Smooth muscle cell (in vitro differentiated cells): ENCODE results near the gene ZNF620. TPM values are rescaled to one million over a fixed set of nuclear protein-coding genes. Genes with fewer than 3 reads are reported as not detected.
A peak's percentile ranks its signal among the peaks of the same experiment; 100 is the strongest.

ENCODE experiments used
- DNase-seq: peaks from one replicate; lab custom pipeline; 2025; ENCODE audit not compliant: unreplicated experiment; lab: John Stamatoyannopoulos, UW
- H2AFZ ChIP-seq: fragments of 200-600 bp; sonication (generic); 2 replicates; pipeline ENCODE4 v1.6.0; 2016; ENCODE audit warnings: antibody characterized with exemption, low read depth, mild to moderate bottlenecking
- H3F3A ChIP-seq: fragments of 200-600 bp; sonication (generic); 2 replicates; pipeline ENCODE4 v1.6.0; 2017; ENCODE audit warnings: antibody characterized with exemption, low read depth
- H3K27ac ChIP-seq: fragments of 200-600 bp; sonication (generic); 2 replicates; pipeline ENCODE4 v1.5.1; 2016; ENCODE audit warnings: low read depth, mild to moderate bottlenecking
- H3K27me3 ChIP-seq: fragments of 200-600 bp; sonication (generic); 2 replicates; pipeline ENCODE4 v1.6.1; 2016; ENCODE audit warnings: low read depth, mild to moderate bottlenecking
- H3K36me3 ChIP-seq: fragments of 200-600 bp; sonication (generic); 2 replicates; pipeline ENCODE4 v1.5.1; 2016; ENCODE audit warnings: low read depth
- H3K4me1 ChIP-seq: fragments of 200-600 bp; sonication (generic); 2 replicates; pipeline ENCODE4 v1.5.1; 2016; ENCODE audit warnings: low read depth
- H3K4me2 ChIP-seq: fragments of 200-600 bp; sonication (generic); 2 replicates; pipeline ENCODE4 v1.6.0; 2016; ENCODE audit warnings: mild to moderate bottlenecking
- H3K4me3 ChIP-seq: fragments of 200-600 bp; sonication (generic); 2 replicates; pipeline ENCODE4 v1.5.1; 2016; ENCODE audit warnings: mild to moderate bottlenecking
- H3K79me2 ChIP-seq: fragments of 200-600 bp; sonication (generic); 2 replicates; pipeline ENCODE4 v1.6.0; 2016; ENCODE audit warnings: low read depth, mild to moderate bottlenecking
- H3K9ac ChIP-seq: fragments of 200-600 bp; sonication (generic); 2 replicates; pipeline ENCODE4 v1.6.0; 2016; ENCODE audit warnings: low read depth
- H3K9me3 ChIP-seq: fragments of 200-600 bp; sonication (generic); replicated peaks from 2 replicates; pipeline ENCODE4 v1.5.1; 2016; ENCODE audit warnings: low read depth
- H4K20me1 ChIP-seq: fragments of 200-600 bp; sonication (generic); 2 replicates; pipeline ENCODE4 v1.6.0; 2016; ENCODE audit warnings: low read depth
- WGBS: methylation state at CpG from one replicate; pipeline ENCODE4 v1.1.7; 2016; ENCODE audit warnings: low lambda C conversion rate; 5-methylcytosine and 5-hydroxymethylcytosine counted together
- polyA plus RNA-seq: library from polyadenylated mRNA; unstranded; fragments of >200 nt; fragmentation: Nextera tagmentation; extraction: Ambion mirVana; gene quantifications from 2 replicates; pipeline ENCODE4 v1.2.1, GENCODE V29; 2016
- total RNA-seq: library from RNA; depleted of rRNA; stranded (reverse); fragments of >200 nt; gene quantifications from 2 replicates; pipeline ENCODE4 v1.2.3, GENCODE V29; 2014
- TF ChIP-seq, protein P1 (sequence below): fragments of 200-600 bp; sonication (generic); IDR thresholded peaks from 2 replicates; pipeline ENCODE4 v1.5.1; 2017; ENCODE audit warnings: borderline replicate concordance, mild to moderate bottlenecking, antibody characterized with exemption; ENCODE audit not compliant: insufficient read depth, poor library complexity, severe bottlenecking

The ZNF620 gene
- total and polyA plus RNA-seq, 2 experiments from 2014 or later, result 0.58 to 0.63 TPM

DNA sequence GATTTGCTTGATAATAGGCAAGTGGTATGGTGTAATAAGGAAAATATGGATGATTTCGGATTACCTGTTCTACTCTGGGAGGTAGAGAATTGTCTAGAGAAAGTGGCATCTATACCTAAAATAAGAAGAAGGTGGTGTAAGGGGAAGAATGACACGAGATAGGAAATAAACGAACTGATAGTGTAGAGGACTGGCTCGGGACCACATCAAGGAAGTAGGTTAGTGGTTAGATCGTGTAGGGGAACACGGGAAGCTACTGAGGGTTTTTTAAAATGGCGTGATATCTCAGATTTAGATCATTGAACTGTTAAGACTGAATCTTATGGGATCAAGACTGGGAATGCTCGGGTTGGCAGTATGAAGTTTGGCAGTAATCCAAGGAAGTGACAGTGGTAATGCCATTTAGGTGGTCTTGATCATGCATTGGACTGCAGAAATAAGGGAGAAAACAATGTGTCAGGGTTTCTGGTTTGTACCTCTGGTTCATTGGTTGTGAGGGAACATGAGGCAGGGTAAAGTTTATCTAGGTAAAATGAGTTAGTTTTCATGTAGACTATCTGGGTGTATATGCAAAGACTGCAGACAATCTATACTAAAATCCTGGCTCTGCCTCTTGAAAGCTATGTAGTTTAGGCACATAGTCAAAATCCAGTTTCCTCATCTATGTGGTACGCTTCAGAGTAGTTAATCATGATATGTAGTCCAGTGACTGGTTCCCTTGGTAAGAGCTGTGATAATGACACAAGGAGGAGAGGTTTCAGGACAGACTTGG is 41.3 kb upstream of the ZNF620 start:
- Histone ChIP-seq H3K9ac (no peak overlapping the region), H3K36me3 (no peaks in the 10 kb centered on the region), H3K9me3 (no peaks in the 10 kb centered on the region), H2AFZ (no peak overlapping the region), H3K79me2 (no peaks in the 10 kb centered on the region), H3F3A (peaks cover 34% of the 10 kb centered on the region), H3K27ac (no peak overlapping the region), H3K4me2 (no peak overlapping the region), H4K20me1 (peaks cover 26% of the 10 kb centered on the region), H3K27me3 (no peaks in the 10 kb centered on the region), H3K4me1 (no peaks in the 10 kb centered on the region), H3K4me3 (no peak overlapping the region)
- TF ChIP-seq, protein P1, sequence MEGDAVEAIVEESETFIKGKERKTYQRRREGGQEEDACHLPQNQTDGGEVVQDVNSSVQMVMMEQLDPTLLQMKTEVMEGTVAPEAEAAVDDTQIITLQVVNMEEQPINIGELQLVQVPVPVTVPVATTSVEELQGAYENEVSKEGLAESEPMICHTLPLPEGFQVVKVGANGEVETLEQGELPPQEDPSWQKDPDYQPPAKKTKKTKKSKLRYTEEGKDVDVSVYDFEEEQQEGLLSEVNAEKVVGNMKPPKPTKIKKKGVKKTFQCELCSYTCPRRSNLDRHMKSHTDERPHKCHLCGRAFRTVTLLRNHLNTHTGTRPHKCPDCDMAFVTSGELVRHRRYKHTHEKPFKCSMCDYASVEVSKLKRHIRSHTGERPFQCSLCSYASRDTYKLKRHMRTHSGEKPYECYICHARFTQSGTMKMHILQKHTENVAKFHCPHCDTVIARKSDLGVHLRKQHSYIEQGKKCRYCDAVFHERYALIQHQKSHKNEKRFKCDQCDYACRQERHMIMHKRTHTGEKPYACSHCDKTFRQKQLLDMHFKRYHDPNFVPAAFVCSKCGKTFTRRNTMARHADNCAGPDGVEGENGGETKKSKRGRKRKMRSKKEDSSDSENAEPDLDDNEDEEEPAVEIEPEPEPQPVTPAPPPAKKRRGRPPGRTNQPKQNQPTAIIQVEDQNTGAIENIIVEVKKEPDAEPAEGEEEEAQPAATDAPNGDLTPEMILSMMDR, result no peak
- DNase-seq, result no peak
- WGBS, result 83% methylated on average over 9 of the region's 9 CpGs

GRCh38 chr3:40465111-40465407 is 40.8 kb upstream of the ZNF620 start:
- H4K20me1 ChIP-seq, result peaks cover 21% of the 10 kb centered on the region
- H3K79me2 ChIP-seq, result no peaks in the 10 kb centered on the region
- 87% methylated on average over 4 of the region's 4 CpGs for WGBS
- no peak overlapping the region for H3K4me3 ChIP-seq
- DNase-seq, result no peak
- TF ChIP-seq, protein P1, result no peak
- no peaks in the 10 kb centered on the region for H3K36me3 ChIP-seq
- H3K9ac ChIP-seq, result no peak overlapping the region
- no peak overlapping the region for H3K4me2 ChIP-seq
- no peak overlapping the region for H2AFZ ChIP-seq
- peak overlapping the region; percentile 1 for H3K27ac ChIP-seq
- H3F3A ChIP-seq, result peaks cover 34% of the 10 kb centered on the region
- H3K27me3 ChIP-seq, result no peaks in the 10 kb centered on the region
- no peaks in the 10 kb centered on the region for H3K9me3 ChIP-seq
- no peaks in the 10 kb centered on the region for H3K4me1 ChIP-seq

DNA sequence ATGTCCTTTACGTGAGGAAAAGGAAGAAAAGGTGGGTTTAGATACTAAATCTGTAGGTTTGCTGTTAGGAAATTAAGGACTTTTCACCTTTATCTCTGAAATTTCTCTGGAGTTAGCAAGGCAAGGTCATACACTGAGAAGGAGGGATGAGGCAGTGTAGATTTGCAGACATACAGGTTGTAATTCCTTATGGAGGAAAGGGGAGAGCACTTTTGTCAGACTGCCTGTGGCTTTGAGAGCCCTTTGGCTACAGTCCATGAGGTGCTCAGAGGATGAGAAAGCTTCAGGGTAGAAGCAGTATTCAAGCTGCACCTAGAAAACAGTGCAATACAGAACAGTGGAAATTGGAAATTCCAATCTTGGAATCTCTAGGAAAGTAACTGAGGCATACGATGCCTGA is 40.4 kb upstream of the ZNF620 start:
- WGBS, result 85% methylated on average over 2 of the region's 2 CpGs
- no peaks in the 10 kb centered on the region for H3K36me3 ChIP-seq
- peaks cover 17% of the 10 kb centered on the region for H4K20me1 ChIP-seq
- H3K9ac ChIP-seq, result no peak overlapping the region
- peaks cover 31% of the 10 kb centered on the region for H3F3A ChIP-seq
- no peaks in the 10 kb centered on the region for H3K79me2 ChIP-seq
- H2AFZ ChIP-seq, result no peak overlapping the region
- peak overlapping the region; percentile 1 for H3K27ac ChIP-seq
- no peak for DNase-seq
- H3K4me3 ChIP-seq, result no peak overlapping the region
- H3K4me2 ChIP-seq, result no peak overlapping the region
- H3K27me3 ChIP-seq, result no peaks in the 10 kb centered on the region
- no peaks in the 10 kb centered on the region for H3K4me1 ChIP-seq
- no peaks in the 10 kb centered on the region for H3K9me3 ChIP-seq
- TF ChIP-seq, protein P1, result no peak

DNA sequence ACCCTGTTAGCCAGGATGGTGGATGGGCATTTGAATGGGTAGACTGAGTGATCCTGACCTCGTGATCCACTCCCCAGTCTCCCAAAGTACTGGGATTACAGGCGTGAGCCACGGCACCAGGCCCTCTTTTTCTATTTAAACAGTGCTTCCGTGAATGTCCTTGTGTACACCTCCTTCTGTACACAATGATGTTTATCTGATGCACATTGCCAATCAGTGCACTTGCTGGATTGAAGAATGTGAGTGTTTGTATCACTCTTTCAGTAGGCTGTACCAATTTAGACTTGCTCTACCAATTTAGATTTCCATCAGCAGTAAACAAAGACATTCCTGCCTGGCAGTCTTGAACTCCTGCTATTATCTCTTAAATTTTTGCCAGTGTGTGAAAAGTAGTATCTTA is 37.8 kb upstream of the ZNF620 start:
- H3K27ac ChIP-seq, result no peak overlapping the region
- no peak overlapping the region for H3K9ac ChIP-seq
- H3K27me3 ChIP-seq, result no peaks in the 10 kb centered on the region
- no peak overlapping the region for H3K4me2 ChIP-seq
- TF ChIP-seq, protein P1, result no peak
- no peak overlapping the region for H3K4me3 ChIP-seq
- peaks cover 20% of the 10 kb centered on the region for H3F3A ChIP-seq
- no peaks in the 10 kb centered on the region for H3K9me3 ChIP-seq
- H4K20me1 ChIP-seq, result peaks cover 5% of the 10 kb centered on the region
- H3K4me1 ChIP-seq, result no peaks in the 10 kb centered on the region
- no peak for DNase-seq
- 87% methylated on average over 4 of the region's 4 CpGs for WGBS
- H2AFZ ChIP-seq, result no peak overlapping the region
- H3K79me2 ChIP-seq, result no peaks in the 10 kb centered on the region
- no peaks in the 10 kb centered on the region for H3K36me3 ChIP-seq
